Ishikawa (cell line): ENCODE data around the gene CUEDC1.

Experiments
- CEBPB ChIP-seq: IDR thresholded peaks from 2 replicates; pipeline ENCODE4 v1.6.1; 2012
- CREB1 ChIP-seq: IDR thresholded peaks from 2 replicates; pipeline ENCODE4 v1.6.1; 2012; ENCODE audit warnings: low read depth
- EGR1 ChIP-seq: IDR thresholded peaks from 2 replicates; pipeline ENCODE4 v1.6.1; 2012
- EP300 ChIP-seq: IDR thresholded peaks from 2 replicates; pipeline ENCODE4 v1.6.1; 2012; ENCODE audit warnings: borderline replicate concordance
- FOXM1 ChIP-seq: IDR thresholded peaks from 2 replicates; pipeline ENCODE4 v1.6.1; 2012; ENCODE audit warnings: low read depth, borderline replicate concordance
- MAX ChIP-seq: IDR thresholded peaks from 2 replicates; pipeline ENCODE4 v1.6.1; 2012
- NFIC ChIP-seq: IDR thresholded peaks from 2 replicates; pipeline ENCODE4 v1.6.1; 2012
- RAD21 ChIP-seq: IDR thresholded peaks from 2 replicates; pipeline ENCODE4 v1.6.1; 2012; ENCODE audit warnings: low read depth
- REST ChIP-seq: IDR thresholded peaks from 2 replicates; pipeline ENCODE4 v1.6.1; 2012; ENCODE audit warnings: low read depth, mild to moderate bottlenecking
- TAF1 ChIP-seq: IDR thresholded peaks from 2 replicates; pipeline ENCODE4 v1.6.1; 2012; ENCODE audit warnings: low read depth, mild to moderate bottlenecking
- TCF12 ChIP-seq: IDR thresholded peaks from 2 replicates; pipeline ENCODE4 v1.6.1; 2012; ENCODE audit warnings: low read depth
- TEAD4 ChIP-seq: IDR thresholded peaks from 2 replicates; pipeline ENCODE4 v1.6.1; 2012
- USF1 ChIP-seq: IDR thresholded peaks from 2 replicates; pipeline ENCODE4 v1.6.1; 2012
- YY1 ChIP-seq: IDR thresholded peaks from 2 replicates; pipeline ENCODE4 v1.6.1; 2012; ENCODE audit warnings: low read depth
- ZBTB7A ChIP-seq: IDR thresholded peaks from 2 replicates; pipeline ENCODE4 v1.6.1; 2012; ENCODE audit warnings: low read depth

Gene CUEDC1

GRCh38 chr17:57860414-57860999, 94.7 kb downstream of the CUEDC1 start:
- TF ChIP-seq TCF12 (peak; percentile 98), NFIC (peak; percentile 92), CREB1 (no peak; the same call in 1 of the 2 replicates), CEBPB (no peak), TEAD4 (peak; percentile 49), YY1 (no peak), USF1 (no peak), ZBTB7A (no peak), RAD21 (no peak; the same call in 1 of the 2 replicates)

DNA sequence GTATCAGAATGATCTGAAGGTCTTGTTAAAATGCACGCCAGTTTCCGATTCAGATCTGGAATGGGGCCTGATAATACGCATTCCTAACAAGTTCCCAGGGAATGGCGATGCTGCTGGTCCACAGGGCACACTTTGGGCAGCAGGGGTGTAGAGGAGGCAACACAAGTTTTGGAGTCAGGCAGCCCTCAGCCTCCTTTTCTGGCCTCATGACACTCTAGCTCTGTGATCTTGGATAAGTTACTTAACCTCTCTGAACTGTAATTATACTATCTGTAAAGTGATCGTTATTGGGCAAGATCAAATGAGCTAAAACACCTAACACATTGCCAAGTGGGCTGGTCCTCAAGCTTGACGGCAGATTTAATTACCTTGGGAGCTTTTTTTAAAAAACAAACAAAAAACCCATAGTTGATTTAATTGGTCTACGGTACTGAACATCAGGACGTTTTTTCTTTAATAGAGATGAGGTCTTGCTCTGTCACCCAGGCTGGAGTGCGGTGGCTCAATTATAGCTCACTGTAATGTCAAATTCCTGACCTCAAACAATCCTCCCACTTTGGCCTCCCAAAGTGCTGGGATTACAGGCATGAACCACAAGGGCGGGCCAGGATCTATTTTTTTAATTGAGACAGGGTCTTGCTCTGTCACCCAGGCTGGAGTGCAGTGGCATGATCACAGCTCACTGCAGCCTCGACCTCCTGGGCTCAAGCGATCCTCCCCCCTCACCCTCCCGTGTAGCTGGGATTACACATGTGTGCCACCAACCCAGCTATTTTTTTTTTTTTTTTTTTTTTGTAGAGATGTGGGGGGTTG, 95.4 kb downstream of the CUEDC1 start:
- TF ChIP-seq CEBPB (0 out of 2 replicates have a peak, but pooled peaks have one; percentile 2), TEAD4 (peak; percentile 38; the same call in 1 of the 2 replicates), RAD21 (no peak), YY1 (no peak), TAF1 (no peak), EP300 (peak; percentile 40; the same call in 1 of the 2 replicates), ZBTB7A (no peak), NFIC (peak; percentile 14; the same call in 1 of the 2 replicates)

DNA sequence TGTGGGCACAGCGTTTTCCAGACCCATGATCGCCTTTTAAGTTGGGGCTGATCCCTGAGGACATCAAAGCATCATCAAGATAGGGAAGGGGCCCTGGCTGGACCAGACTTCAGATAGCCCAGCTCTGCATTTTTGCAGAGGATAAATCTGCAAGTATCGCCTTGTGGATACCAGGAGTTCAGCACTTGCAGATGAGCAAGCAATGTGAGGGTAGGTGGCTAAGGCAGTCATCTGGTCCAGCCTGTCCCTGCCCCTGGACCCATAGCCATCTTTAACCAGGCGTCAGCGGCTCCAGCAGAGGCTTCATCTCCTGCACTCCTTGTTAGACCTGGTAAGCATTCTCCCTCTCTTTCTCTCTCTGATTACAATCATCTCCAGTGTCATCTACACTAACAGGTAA, 96.4 kb downstream of the CUEDC1 start:
- TF ChIP-seq CEBPB, result no peak
- TF ChIP-seq CREB1, result no peak
- no peak for TF ChIP-seq REST
- TF ChIP-seq USF1, result no peak
- no peak for TF ChIP-seq NFIC
- no peak for TF ChIP-seq FOXM1
- TF ChIP-seq ZBTB7A, result no peak
- TF ChIP-seq MAX, result no peak
- TF ChIP-seq TCF12, result no peak
- no peak for TF ChIP-seq TAF1
- TF ChIP-seq TEAD4, result no peak
- TF ChIP-seq EGR1, result no peak
- TF ChIP-seq YY1, result no peak
- TF ChIP-seq RAD21, result no peak
- no peak for TF ChIP-seq EP300

DNA sequence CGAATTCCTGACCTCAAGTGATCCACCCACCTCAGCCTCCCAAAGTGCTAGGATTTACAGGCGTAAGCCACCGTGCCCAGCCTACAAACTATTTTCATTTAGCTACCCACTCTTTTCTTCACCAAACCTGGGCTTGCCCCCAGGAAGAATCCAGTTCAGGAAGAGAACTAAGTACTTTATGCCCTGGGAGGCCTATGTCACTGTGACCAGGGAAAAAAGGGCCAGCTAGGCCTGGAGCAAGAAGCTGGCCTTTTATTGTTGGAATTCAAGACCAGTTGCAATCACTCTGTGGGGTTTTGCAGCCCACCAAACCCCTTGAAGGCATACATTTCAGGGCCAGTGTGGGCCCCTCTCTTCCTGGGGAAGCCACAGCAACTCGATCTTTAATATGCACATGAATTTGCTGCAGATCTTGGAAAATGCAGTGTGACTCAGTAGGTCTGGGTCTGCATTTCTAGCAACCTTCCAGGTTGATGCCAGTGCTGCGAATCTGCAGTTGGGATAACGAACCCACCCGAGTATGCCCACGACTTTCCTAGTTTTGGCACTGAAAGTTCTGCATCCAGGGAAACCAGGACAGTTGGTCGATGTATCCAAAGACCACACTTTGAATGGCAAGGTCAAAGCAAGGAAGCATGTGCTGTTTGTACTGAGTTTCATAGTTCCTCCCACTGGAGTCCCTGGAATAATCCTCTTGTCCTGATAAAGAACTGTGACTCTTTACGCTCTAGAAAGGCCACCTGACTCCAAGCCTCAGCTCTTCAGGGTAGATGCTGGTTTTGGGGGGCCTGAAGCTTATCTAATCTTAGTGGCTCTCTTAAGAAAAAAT, 98.2 kb downstream of the CUEDC1 start:
- TF ChIP-seq NFIC (no peak), TEAD4 (no peak), REST (no peak), MAX (no peak), CREB1 (no peak), YY1 (no peak), RAD21 (no peak), FOXM1 (no peak), TAF1 (no peak), USF1 (no peak), EGR1 (no peak)
